Occipital lobe (tissue), 2 donors: ENCODE results near the gene GNMT. TPM values are rescaled to one million over a fixed set of nuclear protein-coding genes. Genes with fewer than 3 reads are reported as not detected.

Experiments
- DNase-seq: peaks from one replicate; lab custom pipeline; 2025; lab: John Stamatoyannopoulos, UW
- total RNA-seq: library from RNA; depleted of rRNA; stranded (reverse); fragments of >200 nt; gene quantifications from one replicate; pipeline ENCODE4 v1.2.3, GENCODE V29; 2014

GNMT gene
- not detected for total RNA-seq

DNA sequence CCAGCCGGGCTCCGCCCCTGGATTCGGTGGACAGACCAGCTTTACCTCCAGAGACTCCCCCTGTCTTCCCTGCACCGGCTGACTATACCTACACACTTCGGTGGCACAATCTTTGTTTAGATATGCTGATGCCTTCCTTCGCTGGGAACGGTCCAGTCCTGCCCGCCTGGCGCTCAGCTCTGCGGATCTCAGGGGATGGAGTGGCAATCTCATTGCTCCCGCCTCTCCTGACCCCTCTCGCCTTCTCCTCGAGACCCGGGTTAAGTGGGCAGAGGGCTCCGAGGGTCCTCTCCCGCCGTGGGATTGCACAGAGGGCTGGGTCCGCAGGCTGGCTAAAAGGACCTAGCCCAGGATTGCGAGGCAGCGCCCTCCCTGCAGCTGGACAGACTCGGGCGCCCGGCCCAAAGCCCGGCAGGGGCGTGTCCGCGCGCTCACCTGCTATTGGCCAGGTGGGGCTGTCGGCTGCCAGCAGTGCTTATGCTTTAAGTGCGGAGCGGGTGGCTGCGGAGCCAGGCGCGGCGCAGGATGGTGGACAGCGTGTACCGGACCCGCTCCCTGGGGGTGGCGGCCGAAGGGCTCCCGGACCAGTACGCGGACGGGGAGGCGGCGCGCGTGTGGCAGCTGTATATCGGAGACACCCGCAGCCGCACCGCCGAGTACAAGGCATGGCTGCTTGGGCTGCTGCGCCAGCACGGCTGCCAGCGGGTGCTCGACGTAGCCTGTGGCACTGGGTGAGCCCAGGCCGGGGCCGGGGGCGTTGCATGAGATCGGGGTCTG is at the start of gene GNMT:
Gene GNMT (plus strand): TSS at position 512 of the 777 bp plus-strand sequence. CDS start 14 bp downstream, at position 526.
- DNase-seq = peak; percentile 23

DNA sequence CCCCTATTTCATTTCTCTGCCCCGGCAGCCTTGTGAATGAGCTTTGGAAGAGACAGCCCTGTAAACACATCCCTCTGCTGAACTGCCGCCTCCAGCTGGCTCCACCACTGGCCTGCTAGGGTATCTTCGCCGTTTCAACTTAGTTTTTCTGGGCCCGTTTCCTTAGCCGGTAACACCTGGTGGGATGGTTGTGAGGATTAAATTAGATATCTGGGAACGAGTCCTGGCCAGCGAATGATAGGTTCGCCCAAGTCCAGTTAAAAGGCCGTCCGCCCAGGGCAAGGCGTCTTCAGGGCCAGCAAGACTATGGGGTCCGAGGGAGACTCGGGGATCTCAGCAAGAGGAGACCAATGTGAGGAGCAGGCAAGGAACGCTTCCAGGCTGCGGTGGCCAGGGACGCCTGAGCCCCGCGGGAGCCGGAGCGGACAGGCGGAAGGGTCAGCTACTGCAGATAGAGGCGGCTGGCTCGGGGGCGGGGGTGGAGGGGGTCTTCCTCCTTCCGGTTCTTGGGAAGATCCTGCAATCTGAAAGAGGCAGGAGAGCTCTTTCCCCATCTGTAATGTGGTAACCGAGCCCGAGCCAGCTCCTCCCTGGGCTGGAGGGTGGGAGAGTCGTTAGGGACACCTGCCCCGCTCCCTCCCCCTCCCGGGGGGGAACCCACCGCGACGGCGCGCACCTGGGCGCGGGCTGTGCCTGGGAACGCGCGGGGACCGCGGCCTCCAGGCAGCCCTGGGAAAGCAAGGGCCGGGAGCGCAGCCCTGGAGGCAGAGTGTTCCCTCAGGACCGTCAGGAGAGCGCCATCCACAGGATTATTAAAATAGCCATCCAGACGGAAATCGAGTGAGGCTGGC is 49.2 kb upstream of the GNMT start:
- DNase-seq = no peak

DNA sequence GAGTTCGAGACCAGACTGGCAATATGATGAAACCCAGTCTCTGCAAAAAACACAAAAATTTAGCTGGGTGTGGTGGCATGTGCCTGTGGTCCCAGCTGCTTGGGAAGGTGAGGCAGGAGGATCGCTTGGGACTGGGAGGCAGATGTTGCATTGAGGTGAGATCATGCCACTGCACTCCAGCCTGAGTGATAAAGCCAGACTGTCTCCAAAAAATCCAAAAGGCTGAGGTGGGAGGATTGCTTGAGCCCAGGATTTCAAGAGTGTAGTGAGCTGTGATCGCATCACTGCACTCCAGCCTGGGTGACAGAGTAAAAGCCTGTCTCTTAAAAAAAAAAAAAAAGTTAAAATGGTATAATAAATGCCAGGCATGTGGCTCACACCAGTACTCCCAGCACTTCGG is 46.0 kb upstream of the GNMT start:
- no peak for DNase-seq

DNA sequence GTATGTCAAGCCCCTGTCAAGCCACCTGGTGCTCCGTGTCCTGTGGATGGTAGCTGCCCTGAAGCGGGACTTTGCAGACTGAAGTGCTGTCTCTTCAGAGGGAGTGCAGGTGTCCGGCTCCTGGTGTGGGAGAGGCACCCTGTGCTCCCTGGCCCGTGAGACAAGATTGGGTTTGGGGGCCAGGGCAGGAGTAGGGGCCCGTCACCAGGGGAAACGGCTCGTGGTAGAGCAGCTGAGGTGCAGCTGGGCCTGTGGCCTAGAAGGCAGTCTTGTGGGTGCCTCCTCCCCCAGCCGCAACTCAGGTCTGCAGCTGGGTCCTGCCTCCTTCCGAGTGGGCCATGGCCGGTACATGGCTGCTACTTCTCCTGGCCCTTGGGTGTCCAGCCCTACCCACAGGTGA is 44.8 kb upstream of the GNMT start, which contains the start of gene PTCRA:
Gene PTCRA (plus strand): TSS at position 322 of the 400 bp plus-strand sequence. CDS start 17 bp downstream, at position 339.
- no peak for DNase-seq

DNA sequence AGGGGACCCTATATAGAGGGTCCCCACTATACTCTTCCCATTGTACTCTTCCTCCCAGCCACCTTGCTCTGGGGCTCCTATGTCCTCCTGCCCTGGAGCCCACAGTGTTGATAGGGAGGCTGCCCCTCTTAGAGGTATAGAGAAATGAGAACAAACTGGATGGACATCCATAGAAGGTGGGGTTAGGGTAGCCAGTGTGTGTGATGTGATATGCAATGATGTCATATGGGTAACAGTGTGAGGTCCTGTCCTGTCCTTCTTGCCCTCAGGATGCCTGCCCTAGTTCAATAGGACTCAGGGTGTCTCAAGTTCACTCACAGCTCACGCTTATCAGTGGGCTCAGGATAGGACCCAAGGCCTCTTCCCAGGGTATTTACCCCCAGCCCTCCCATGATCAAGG is 44.3 kb upstream of the GNMT start:
- no peak for DNase-seq

DNA sequence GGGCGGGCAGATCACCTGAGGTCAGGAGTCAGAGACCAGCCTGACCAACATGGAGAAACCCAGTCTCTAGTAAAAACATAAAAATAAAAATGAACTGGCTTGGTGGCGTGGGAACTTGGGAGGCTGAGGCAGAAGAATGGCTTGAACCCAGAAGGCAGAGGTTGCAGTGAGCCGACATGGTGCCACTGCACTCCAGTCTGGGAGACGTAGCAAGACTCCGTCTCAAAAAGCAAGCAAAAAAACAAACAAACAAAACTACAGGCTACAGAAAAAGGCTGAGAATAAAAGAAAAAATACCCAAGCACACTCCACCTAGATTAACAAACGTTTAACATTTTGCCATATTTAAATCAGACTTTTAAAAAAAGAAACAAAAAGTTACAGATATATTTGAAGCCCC is 38.8 kb upstream of the GNMT start:
- no peak for DNase-seq

DNA sequence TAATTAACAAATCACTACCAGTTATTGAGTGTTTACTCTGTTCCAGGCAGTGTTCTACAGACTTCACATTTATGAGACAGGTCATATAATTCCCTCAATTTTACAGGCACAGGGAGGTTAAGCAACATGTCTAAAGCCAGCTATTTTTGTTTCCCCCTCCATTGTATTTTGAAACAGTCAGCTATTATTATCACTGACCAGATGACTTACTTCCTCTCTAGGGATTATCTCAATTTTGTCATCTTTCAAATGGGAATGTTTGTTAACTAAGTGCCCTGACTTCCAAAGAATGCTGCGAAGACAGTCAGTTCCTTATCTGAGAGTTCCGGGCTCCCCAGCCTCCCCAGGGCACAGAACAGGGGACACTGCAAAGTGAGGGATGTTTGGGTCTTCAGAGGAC is 36.9 kb upstream of the GNMT start:
- DNase-seq = no peak

DNA sequence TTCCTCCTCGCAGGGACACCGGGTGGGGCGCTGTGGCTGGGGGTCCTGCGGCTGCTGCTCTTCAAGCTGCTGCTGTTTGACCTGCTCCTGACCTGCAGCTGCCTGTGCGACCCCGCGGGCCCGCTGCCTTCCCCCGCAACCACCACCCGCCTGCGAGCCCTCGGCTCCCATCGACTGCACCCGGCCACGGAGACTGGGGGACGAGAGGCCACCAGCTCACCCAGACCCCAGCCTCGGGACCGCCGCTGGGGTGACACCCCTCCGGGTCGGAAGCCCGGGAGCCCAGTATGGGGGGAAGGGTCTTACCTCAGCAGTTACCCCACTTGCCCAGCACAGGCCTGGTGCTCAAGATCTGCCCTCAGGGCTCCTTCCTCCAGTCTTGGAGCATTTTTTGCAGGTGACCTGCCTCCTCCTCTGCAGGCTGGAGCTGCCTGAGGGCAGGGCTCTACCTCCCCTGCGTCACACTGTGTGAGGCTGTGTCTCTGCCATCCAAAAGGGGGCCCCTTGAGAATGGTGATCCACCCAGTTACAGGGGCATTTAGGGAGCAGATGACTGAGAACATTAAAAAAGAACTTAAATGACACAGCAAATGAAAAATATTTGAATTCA is 35.2 kb upstream of the GNMT start:
- no peak for DNase-seq

DNA sequence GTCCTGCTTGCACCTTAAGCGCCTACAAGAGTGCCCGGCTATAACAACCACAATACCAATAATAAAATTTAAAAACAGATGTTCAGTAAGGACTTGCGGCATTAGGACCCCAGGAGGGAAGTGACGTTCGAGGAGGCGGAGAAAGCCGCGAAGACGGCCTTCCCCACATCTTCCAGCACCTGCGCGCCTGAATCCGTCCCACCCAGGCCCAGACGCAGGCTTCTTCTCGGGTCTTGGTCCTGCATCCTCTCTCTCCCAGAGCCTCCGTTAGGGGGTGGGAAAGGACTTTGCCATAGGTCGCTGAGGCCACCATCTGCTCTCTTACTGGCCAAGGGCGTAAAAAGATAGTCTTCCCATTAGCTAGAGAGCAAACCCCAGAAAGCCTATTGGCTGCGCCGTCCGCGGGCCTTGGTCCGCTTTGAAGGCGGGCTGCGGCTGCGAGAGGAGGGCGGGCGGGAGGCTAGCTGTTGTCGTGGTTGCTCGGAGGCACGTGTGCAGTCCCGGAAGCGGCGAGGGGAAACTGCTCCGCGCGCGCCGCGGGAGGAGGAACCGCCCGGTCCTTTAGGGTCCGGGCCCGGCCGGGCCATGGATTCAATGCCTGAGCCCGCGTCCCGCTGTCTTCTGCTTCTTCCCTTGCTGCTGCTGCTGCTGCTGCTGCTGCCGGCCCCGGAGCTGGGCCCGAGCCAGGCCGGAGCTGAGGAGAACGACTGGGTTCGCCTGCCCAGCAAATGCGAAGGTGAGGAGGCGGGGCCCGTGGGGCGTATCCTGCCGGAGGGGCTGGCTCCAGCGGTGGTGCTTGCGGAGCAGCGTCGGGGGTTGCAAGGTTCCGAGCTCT is 31.4 kb upstream of the GNMT start, which contains the start of gene CNPY3:
Gene CNPY3 (plus strand): TSS at position 495 of the 835 bp plus-strand sequence. CDS start 91 bp downstream, at position 586.
- peak; percentile 96 for DNase-seq

DNA sequence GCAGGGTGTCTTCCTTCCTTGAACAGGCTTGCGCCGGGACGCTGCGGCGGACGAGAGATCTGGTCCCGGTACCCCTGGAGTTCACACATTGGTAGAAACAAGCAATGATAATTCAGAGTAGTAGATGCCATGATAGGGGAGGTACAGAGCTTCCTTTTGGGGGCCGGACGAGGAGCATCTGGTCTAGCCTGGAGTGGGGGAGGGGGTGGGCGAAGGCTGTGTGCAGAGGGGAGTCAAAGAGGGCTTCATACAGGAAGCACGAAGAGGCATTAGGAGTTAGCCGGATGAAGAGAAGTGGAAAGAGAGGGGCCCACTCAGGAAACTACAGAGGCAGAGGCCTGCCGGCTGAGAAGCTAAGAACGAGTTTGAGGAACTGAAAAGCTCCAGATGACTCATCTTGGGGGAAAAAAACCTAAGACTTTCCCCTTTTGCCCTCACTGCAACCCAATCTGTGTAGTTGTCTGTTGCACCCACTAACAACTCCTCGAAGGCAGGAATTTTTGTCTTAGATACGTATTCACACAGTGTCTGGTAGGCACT is 30.7 kb upstream of the GNMT start:
- DNase-seq = no peak

DNA sequence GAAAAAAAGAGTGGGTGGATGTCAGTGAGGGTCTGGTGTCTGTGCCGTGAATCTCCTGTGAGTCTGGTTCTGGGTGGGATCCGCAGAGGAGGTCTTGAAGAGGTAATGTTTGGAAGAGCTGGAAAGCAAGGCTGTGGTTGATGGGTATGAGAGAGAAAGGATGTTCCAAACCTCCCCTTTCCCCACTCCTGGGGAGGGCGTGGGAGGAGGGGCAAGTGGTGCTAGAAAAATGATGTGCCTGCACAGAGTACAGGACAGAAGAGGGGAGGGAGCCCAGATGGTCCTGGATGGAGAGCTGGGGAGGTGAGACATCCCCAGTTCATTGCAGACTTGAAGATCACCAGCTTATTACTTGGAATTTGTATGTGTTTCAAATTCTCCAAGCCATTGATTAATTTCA is 28.1 kb upstream of the GNMT start:
- DNase-seq = no peak

DNA sequence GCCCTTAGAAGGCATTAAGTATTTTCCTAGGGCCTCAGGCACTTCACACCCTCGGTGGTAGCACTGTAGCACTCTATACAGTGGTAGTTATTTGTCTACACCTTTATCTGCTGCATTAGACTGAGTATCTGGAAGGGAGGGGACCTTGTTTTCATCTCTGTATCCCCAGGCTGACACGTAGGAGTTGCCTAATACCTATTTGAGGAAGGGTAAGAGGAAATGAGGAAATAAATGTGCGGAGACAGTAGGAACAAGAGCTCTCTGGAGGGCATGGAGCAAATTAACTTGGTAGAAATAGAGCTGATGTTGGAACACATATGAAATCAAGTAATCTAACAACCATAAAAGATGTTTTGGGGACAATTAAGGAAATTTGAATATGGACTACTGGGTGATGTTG is 27.3 kb upstream of the GNMT start:
- no peak for DNase-seq

DNA sequence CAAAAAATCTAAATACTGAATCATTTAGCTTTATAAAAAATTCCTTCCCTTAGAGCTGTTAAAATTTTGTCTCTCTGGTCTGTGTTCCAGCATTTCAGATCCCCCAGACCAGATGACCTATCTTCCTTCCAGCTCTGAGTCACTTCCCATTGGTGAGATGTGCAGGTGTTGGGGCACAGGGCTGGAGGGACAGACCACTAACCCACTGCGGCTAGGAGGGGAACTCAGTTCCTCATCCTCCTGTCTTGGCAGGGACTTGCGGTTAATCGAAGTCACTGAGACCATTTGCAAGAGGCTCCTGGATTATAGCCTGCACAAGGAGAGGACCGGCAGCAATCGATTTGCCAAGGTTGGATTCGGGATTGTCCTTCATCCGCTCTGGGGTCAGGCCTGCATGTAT is 25.2 kb upstream of the GNMT start:
- no peak for DNase-seq

DNA sequence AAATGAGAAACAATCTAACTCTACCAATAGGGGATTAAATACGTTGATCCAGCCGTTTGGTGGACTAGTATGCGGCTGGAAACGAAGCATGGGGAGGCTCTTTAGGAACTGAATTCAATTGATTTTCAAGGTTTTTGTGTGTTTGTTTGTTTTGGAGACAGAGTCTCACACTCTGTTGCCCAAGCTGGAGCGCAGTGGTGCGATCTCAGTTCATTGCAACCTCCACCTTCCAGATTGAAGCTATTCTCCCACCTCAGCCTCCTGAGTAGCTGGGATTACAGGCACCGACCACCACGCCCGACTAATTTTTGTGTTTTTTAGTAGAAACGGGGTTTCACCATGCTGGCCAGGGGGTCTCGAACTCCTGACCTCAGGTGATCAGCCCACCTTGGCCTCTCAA is 24.2 kb upstream of the GNMT start:
- DNase-seq = no peak

DNA sequence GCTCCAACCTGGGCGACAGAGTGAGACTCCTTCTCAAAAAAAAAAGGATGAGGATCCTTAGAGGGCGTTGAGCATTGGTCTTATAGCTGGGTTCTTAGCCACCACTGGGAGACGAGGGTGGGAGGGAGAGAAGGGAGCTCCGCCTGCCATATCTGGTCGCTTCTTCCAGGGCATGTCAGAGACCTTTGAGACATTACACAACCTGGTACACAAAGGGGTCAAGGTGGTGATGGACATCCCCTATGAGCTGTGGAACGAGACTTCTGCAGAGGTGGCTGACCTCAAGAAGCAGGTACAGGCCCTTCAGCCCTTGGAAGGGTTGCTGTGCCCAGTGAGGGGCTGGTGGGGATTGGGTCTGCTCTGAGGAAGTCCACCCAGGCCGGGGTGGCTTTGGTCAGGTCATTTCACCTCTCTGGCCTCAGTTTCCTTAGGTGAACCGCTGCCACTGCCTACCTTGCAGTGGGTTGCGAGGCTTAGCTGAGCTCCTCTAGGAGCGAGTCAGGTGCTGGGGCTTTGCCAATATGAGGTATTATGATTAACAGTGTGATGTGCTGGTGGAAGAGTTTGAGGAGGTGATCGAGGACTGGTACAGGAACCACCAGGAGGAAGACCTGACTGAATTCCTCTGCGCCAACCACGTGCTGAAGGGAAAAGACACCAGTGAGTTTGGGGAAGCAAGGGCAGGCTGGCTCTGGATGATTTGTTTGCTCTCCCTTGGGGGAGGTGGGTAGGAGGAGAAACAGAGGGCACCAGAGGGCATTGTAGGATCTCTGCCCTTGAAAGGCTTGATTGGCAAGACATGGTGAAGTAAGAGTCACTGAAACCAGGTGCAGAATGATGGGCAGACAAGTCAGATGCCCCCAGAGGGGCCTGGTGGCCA is 22.8 kb upstream of the GNMT start:
- DNase-seq = no peak

DNA sequence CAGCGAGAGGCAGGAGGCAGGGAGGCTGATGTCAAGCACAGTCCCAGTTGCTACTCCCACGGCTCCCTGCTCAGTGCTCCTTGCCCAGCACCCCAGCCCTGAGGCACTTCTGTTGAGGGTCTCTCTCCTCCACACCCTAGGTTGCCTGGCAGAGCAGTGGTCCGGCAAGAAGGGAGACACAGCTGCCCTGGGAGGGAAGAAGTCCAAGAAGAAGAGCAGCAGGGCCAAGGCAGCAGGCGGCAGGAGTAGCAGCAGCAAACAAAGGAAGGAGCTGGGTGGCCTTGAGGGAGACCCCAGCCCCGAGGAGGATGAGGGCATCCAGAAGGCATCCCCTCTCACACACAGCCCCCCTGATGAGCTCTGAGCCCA is 22.1 kb upstream of the GNMT start:
- DNase-seq = no peak

DNA sequence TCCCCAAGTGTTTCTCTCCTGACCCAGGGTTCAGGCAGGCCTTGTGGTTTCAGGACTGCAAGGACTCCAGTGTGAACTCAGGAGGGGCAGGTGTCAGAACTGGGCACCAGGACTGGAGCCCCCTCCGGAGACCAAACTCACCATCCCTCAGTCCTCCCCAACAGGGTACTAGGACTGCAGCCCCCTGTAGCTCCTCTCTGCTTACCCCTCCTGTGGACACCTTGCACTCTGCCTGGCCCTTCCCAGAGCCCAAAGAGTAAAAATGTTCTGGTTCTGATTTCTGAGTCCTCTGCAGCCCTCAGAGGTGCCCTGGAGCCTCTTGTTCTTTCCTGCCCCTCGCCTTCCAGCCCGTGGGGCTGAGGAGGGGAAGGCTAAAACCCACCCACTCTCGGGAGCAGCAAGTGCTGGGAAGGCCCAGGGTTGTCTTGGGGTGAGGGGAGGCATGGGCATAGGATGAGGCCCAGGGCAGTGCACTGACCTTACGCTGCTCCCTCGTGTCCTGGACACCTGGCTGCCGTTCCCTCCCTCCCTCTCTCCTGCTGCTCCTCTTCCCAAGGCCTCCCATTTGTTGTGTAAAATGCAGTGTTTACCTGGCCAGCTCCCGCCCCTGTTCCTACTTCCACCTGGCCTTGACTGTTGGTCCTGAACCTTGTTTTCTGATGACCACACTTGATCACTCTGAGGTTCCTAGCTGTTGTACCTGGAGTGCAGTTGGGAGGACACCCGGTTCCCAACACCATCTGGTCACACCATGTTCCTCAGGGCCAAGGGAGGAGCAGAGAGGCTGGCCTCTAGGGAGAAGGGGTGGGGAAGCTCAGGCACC is 21.4 kb upstream of the GNMT start:
- DNase-seq = no peak

DNA sequence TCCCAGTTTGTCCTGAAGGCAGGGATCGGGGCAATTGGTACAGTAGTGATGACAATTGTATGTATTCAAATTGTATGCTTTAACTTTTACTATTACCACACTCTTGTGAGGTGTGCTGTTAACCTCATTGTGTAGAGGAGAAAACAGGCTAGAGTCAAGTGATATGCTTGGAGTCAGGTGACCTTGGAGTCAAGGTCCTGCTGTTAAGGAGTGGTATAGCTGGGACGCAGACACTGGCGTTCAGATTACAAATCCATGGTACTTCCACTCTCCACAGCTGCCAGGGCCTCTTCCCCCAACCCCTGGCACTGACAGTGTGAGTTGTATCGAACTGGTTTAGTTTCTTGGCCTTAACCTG is 20.8 kb upstream of the GNMT start:
- no peak for DNase-seq

DNA sequence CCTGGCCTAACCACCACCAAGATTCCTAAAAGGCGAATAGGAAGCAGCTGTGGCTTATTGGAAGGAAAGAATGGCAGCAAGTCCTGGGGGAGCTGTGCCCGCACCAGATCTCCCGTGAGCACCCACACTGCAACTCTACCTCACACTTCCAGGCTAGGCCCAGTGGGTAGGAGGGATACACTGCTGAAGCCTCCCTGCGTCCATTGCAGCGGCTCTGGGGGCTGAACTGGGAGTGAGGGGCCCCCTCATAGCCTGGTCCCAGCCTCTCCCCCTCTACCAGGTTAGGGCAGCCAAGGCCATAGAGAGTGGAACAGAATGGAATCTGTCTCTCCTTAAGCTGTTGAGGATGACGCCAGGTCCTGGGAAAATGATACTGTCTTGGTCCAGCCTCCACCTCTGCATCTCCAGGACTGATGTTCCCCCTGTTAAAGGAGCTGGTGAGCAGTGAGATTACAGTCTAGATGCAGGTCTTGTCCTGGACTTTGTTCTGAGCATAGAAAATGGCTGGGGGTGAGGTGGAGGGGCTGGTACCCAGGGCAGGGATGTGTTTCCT is 20.0 kb upstream of the GNMT start:
- DNase-seq = no peak
